ENCODE data around the gene FGF5.
A peak's percentile ranks its signal among the peaks of the same experiment; 100 is the strongest.
"Not testable (repeated sequence)": the region's sequence is repeated elsewhere in the genome, so short reads cannot be mapped to it uniquely, and the experiment has no call there.

Gene FGF5

DNA sequence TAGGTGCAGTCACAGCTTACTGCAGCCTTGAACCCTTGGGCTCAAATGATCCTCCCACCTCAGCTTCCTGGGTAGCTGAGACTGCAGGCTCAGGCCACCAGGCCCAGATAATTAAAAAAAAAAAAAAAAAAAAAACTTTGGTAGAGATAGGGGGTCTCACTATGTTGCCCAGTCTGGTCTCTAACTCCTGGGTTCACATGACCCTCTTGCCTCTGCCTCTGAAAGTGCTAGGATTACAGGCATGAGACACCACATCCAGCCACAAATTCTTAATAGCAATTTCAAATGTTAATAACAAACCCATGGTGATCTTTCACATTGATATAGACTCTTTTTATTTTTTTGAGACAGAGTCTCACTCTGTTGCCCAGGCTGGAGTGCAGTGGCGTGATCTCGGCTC, 12.3 kb upstream of the FGF5 start:
- DNase-seq: no peak

GRCh38 chr4:80255329-80256095, 11.0 kb upstream of the FGF5 start:
- peak; percentile 72 for DNase-seq

- no peak for DNase-seq
Measured at GRCh38 chr4:80257851-80258250, 8.6 kb upstream of the FGF5 start.

GRCh38 chr4:80259012-80259411, 7.5 kb upstream of the FGF5 start:
- no peak for DNase-seq

DNA sequence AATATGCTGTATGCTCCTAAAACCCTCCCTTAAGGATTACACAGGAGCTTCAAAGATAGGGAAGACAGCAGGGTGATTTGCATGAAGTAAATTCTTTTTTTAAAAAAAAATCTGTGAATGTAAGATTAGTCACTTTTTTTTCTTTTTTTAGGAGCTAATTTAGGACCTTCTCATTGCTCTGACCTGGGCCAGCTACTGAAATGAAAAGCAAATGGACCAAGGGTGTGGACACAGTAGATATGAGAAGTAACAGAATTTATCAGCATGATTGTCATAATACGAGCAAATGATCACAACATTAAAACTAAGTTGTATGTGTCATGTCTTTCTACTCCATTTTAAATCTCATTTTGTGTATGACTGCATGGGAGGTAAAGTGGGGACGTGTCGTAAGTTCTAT, 6.6 kb upstream of the FGF5 start:
- DNase-seq: no peak

DNA sequence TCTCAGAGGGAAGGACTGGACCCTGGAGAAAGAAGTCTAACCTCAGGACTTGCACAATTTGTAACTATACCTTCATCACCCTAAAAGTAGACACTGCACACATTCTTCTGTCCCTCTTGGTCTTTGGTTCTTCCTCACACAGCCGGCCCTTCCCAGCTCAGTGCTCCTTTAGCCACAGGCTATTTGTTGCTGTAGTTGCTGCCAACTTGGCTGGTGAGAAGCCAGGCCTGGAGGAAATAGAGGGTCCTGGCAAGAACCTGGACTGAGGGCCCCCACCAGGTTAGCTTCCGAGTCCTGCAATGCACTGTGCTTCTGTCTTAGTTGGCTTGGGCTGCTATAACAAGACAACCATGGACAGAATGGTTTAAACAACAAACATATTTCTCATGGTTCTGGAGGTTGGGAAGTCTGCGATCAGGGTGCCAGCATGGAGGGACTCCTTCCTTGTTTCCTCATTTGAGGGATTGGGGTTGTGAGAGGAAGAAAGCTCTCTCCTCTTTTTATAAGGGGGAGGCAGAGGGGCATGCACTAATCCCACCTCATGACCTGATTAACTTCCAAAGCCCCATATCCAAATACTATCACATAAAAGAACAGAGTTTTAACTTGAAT, 4.4 kb upstream of the FGF5 start:
- no peak for DNase-seq

DNA sequence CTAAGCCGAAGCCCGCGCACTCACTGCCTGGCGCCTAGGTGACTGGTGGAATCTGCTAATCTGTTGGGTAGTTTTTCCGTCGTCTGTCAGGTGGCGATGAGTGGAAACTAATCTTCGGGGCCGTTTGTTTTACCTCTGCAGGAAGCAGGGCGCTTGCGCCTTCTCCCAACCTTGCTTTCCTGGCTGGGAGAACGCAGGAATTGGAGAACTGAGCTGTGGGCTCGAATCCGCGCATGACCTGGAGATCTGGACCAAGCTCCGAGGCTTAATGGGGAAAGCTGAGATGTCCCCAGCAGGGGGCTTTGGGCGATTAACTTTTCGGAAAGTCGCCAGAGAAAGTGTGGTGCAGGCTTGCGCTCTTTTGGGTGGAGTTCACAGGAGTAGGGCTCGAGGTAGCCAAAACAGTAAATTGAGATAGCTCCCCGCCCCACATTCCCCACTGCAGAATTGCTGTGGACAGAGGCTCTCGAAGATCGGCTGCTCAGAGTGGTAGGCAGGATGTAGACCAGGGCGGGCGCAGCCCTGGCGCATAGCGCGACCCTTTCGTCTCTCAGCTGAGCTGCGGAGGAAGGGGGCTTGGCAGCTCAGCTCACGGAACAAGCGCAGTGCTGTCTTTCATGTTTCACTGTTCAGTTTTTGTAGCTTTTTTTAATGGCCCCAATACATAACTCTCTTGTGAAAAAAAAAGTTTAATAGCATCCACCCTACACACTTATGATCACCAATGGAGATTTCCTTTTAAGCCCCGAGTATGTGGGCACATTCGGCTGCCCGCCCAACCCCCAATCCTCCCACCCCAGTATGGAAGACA, 2.7 kb upstream of the FGF5 start:
- peak; percentile 30 for DNase-seq

GRCh38 chr4:80264352-80264647, 2.2 kb upstream of the FGF5 start:
- no peak for DNase-seq

GRCh38 chr4:80264825-80265224, 1.6 kb upstream of the FGF5 start:
- no peak for DNase-seq

DNA sequence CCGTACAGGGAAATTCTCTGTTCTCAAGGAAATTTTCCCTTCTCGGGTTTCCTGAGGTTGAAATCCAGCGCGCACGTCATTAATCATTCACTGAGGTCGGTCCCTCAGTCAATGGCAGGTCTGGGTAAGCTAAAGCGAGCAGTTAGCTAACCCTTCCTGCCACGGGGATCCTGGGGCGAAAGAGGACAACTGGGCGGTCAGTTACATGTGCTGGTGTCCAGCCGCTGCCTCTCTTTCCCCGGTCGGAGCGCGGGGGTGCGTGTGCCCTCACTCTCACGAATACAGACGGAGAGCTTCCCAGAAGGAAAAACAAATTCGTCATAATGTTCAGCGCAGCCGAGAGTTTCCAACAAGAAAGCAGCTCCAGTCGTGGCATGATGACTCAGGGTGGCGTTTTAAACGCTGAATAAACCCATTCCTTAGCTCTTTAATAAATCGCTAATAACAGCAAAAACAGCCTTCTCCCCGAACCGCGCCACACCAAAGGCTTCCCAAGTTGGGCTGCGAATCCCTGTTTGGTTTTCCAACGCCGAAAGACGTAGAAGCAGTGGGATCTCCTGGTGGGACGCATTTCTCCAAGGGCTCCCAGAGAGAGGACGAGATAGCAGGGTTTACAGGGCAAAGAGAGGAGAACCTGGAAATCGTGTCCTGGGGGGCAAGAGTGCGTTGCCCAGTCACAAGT, 752 bp upstream of the FGF5 start:
- peak; percentile 87 for DNase-seq

- DNase-seq: peak; percentile 71
Measured at GRCh38 chr4:80266902-80267380, 477 bp downstream of the FGF5 start.

- peak; percentile 61 for DNase-seq
Measured at GRCh38 chr4:80268081-80268823, 1.8 kb downstream of the FGF5 start.

GRCh38 chr4:80268936-80269335, 2.5 kb downstream of the FGF5 start:
- no peak for DNase-seq

DNA sequence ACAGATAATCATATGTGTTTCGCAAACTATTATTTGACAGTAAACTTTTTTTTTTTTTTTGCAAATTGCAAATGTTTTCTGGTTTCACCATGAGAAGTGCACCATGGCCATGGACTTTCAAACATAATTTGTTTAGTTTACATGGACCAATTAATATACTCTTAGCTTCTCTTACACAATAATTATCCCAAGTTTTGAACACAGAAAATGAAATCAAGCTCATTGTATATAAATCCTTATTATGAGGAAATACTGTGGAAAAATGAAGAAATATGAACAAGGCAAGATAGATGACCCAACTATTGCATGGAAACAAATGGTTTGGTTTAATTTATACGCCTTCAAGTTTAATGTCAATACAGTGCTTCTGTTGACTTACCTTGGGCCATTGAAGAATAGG, 3.9 kb downstream of the FGF5 start:
- DNase-seq: no peak

DNA sequence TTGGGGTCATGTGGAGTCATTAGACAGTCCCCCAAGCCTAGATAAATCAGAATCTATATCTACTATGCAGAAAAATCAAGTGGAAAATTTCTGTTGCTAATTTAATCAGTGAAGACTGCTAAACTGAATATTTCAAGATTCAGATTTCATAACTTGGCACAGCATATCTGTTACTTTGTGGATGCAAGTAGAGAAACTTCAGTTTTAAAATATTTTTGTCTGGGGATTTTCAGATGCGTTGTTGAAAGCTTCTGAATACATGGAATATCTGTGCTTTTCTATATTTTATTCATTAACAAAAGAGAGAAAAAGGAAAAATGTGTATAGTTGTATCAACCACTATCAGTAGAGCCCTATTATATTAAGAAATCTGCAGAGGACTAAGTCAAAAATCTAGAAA, 4.4 kb downstream of the FGF5 start:
- DNase-seq: no peak

GRCh38 chr4:80271801-80272200, 5.3 kb downstream of the FGF5 start:
- no peak for DNase-seq

GRCh38 chr4:80276931-80277330, 10.5 kb downstream of the FGF5 start:
- no peak for DNase-seq

DNA sequence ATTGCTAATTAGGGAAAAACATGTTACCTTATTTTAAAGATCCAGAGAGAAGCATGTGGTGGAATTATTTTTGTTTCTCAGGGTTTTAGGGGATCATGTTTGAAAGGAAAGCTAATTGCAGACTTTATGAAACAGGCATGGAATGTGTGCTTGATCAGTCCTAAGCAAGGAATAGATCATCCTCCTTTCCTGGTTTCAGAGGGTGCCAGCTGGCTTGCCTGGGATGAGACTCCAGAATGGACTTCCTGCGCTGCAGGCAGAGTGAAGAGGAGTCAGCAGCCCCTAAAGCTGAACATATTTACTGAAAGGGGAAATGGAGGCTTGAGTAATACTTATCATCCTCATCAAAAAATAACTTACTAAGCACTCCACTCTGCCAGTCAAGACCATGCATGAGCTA, 13.3 kb downstream of the FGF5 start:
- DNase-seq: no peak

DNA sequence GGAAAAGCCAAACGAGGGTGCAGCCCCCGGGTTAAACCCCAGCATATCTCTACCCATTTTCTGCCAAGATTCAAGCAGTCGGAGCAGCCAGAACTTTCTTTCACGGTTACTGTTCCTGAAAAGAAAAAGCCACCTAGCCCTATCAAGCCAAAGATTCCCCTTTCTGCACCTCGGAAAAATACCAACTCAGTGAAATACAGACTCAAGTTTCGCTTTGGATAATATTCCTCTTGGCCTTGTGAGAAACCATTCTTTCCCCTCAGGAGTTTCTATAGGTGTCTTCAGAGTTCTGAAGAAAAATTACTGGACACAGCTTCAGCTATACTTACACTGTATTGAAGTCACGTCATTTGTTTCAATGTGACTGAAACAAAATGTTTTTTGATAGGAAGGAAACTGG, 20.0 kb downstream of the FGF5 start:
- DNase-seq: no peak

DNA sequence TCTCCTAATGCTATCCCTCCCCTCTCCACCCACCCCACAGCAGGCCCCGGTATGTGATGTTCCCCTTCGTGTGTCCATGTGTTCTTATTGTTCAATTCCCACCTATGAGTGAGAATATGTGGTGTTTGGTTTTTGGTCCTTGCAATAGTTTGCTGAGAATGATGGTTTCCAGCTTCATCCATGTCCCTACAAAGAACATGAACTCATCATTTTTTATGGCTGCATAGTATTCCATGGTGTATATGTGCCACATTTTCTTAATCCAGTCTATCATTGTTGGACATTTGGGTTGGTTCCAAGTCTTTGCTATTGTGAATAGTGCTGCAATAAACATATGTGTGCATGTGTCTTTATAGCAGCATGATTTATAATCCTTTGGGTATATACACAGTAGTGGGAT, 24.2 kb downstream of the FGF5 start:
- not testable (repeated sequence) for DNase-seq

DNA sequence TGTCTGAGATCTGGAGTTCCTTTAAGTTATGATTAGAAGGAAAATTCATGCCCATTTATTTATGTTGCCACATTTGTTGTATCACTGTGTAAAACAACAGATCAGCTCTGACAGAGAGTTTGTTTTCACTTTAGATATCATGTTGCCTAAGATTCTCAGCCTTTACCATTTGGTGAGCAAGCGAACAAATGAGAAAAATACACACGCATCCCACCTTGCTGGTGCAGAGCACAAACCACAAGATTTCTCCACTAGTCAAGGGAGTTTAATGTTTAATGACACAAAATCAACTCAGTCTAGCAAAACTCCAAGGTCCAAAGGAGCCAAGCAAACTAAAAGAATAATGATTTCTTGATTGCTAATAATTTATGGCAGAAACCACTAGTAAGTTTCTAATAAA, 27.7 kb downstream of the FGF5 start:
- DNase-seq: no peak

DNA sequence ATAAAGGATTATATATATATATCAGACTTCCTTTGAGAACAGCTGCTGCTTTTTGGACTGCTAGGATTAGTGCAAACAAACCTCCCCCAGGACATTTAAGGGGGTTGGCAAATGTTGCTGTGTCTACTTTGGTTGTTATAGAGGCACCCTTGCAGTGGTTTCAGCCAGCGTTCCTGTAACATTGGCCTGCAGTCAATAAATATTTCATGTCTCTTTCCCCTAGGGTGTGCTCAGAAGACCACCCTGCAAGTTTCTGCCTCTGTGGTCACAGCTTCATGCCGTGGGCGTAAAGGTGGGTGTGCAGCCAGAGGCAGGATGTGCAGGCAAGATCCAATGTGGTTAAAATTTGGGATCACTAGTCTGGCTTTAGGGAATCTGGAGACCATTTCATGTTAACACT, 28.9 kb downstream of the FGF5 start:
- DNase-seq: no peak

All from fibroblast of skin of back (primary cell).